Activated effector memory CD4-positive, alpha-beta T cell treated with anti-CD3 and anti-CD28 coated beads, Interleukin-2, amount 50 U/mL, for 16 hours (primary cell): Measurements from ENCODE around the gene DBNDD2.

ENCODE experiments used
- DNase-seq: peaks from one replicate; pipeline ENCODE4 v3.0.0-alpha.2; 2020

Gene DBNDD2

GRCh38 chr20:45387274-45387673 is 20.8 kb upstream of the DBNDD2 start:
- no peak for DNase-seq

GRCh38 chr20:45390931-45391330 is 17.2 kb upstream of the DBNDD2 start:
- DNase-seq: no peak

- no peak for DNase-seq
Observed at GRCh38 chr20:45391559-45391958, 16.5 kb upstream of the DBNDD2 start.

- DNase-seq: no peak
Observed at GRCh38 chr20:45392733-45393132, 15.4 kb upstream of the DBNDD2 start.

DNA sequence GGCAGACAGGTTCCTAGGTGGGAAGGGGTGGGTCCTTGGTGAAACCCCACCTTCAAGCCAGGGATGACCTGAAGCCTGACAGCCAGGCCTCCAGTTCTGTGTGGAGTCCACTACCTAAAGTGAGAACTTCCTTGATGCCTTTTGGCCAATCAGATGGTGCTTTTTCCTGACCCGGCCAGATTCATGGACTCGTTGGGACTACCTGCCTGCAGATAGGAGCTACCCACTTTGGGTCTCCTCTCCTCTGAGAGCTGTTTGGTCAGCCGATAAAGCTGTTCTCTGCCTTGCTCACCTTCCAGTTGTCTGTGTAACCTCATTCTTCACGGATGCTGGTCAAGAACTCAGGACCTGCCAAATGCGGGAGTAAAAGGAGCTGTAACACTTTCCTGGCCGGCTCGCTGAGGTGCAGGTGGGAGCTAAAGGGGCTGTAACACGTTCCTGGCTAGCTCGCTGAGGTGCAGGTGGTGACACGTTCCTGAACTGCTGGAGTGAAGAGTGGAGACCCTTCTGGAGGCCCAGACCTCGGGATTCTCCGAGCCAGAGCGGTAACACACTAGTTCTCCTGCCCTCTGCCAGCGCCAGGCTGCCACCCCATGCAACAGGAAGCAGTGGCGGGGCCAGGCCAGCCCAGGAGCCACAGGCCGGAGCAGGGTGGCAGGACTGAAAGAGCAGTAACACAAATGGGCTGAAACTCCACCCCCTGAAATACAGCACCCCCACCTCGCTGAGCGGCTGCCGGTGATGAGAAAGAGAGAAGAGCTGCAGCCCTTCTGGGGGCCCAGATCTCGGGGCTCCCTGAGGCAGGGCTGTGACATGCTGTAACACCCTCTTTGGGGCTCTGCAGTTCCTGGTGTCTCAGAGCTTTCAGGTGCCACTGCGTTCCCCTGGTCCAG is 13.6 kb upstream of the DBNDD2 start:
- DNase-seq: no peak

- no peak for DNase-seq
Observed at GRCh38 chr20:45395114-45395415, 13.0 kb upstream of the DBNDD2 start.

DNA sequence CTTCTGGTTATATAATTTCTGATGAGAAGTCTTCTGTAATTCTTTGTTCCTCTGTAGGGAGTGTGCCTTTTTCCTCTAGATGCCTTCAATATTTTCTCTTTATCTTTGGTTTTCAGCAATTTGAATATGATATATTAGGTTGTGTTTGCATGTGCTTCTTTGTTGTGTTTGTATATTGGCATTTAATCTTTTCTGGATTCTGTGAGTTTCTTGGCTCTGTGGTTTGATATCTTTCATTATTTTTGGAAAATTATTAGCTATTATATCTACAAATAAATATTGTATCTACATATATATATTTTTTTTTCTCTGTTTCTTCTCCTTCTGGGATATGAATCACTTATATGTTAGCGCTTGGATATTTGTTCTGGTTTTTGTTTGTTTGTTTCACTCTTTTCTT is 9.1 kb upstream of the DBNDD2 start:
- DNase-seq: no peak

- DNase-seq: no peak
Observed at GRCh38 chr20:45400346-45401031, 7.6 kb upstream of the DBNDD2 start.

DNA sequence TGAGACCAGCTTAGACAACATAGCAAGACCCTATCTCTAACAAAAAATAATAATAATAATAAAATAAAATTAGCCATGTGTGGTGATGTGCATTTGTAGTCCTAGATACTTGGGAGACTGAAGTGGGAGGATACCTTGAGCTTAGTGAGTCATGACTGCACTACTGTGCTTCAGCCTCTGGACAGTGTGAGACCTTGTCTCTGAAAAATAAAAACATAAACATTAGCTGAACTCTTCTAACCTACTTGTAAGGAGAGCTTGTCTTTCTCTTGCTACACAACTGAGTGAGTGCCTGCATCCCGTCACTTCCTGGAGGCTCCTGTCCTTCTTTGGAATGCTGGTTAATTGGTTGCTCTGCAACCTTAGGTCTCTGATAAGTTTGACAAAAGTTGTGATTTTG is 5.1 kb upstream of the DBNDD2 start:
- no peak for DNase-seq

- no peak for DNase-seq
Observed at GRCh38 chr20:45404438-45404837, 3.7 kb upstream of the DBNDD2 start.

DNA sequence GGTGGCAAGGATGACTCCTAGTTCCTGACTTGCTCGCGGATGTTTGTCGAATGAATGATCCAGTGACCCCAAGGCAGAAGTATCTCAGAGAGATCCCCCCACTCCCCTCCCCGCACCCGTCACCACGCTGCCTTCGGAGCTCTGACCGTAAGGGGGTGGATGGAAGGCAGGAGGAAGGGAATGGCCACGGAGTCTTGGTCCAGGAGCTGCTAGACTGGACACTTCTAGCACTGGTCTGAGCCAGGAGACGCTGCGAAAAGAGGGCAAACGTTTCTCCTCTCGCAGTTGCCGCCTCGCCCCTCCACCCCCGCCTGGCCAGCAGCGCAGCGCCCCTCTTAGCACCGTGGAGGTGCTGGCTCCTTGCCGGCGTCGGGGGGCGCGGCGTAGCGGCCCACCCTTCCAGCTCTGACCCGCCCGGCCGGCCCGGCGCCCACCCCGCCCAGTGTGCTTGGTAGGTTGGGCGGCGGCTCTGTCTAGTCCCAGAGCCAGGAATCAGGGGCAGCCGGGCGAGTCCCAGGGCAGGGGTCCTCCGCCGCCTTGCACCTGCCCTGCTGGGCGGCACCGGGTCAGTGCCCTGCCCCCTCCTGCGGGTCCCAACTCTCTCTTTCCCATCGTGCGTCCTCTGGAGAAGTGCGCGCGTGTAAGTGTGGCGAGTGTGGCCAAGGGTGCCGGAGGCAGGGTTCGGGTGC is 2.4 kb upstream of the DBNDD2 start:
- peak; percentile 61 for DNase-seq

- peak; percentile 79 for DNase-seq
Observed at GRCh38 chr20:45406260-45407066, 1.6 kb upstream of the DBNDD2 start.

DNA sequence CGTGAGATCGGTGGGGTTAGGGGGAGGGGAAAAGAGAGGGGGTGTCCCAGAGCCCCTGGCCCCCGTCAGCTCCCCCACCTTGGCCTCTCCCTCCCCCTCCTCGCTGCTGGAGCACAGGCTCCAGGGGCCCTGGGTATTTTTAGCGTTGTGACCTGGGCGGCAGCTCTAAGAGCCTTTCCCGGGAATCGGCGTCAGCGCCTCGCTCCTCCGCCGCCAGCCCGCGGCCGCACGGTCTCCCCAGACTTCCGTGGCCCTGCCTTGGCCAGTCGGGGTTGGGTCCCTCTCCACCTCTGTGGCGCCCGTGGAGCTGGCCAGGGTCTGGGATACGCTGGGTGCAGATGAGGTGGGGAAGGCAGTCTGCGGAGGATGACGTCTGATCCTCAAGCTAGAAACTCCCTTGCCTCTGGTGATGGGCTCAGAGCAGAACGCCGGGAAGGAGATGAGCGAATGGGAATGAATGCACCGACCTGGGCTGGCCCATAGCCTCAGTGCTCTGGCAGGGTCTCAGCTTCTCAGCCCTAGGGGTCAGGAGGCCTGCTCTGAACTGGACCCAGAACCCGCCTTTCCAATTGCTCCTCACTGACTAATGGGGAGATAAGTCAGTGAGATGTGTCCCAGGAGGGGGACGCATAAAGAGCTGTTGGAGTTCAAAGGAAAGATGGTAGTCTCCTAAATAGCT is 883 bp upstream of the DBNDD2 start:
- DNase-seq: peak; percentile 63

- no peak for DNase-seq
Observed at GRCh38 chr20:45408646-45409213, 641 bp downstream of the DBNDD2 start.

DNA sequence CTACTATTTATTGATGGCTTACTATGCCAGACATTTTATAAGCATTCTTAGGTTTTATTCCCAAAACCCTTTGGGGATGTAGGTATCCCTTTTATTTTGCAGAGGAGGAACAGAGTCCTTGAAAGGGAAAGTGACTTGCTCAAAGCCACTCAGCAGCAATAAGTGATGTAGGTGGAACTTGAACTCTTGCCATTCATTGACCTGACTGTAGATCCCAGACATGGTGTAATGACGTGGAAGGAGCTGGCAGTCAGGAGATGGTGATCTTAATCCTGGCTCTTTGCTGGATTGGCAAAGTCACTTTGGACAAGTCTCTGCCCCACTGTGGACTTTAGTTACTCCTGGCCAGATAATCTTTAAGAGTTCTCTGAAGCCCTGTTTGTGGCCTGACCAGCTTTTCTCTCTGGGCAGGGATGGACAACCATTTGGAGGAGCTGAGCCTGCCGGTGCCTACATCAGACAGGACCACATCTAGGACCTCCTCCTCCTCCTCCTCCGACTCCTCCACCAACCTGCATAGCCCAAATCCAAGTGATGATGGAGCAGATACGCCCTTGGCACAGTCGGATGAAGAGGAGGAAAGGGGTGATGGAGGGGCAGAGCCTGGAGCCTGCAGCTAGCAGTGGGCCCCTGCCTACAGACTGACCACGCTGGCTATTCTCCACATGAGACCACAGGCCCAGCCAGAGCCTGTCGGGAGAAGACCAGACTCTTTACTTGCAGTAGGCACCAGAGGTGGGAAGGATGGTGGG is 1.6 kb downstream of the DBNDD2 start:
- DNase-seq: no peak

DNA sequence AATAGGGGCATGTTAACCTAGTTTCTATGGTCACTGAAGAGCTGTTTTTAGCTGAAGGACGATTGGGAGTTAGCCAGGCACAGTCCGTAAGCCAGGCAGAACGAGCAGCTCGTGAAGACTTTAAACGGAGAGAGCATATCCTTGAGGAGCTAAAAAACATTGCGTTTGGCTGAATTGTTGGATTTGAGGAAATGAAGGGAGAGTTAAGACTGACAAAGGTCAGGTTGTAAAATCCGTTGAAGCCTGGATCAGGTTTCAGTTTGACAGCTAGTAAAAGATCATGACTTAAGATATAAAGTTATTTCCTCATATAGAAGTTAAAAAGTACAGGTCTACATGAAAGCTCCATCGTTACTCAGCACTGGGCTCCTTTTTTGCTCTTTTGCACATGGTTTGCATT is 2.8 kb downstream of the DBNDD2 start:
- DNase-seq: no peak

- no peak for DNase-seq
Observed at GRCh38 chr20:45412653-45413052, 4.6 kb downstream of the DBNDD2 start.

- no peak for DNase-seq
Observed at GRCh38 chr20:45413479-45413878, 5.4 kb downstream of the DBNDD2 start.

DNA sequence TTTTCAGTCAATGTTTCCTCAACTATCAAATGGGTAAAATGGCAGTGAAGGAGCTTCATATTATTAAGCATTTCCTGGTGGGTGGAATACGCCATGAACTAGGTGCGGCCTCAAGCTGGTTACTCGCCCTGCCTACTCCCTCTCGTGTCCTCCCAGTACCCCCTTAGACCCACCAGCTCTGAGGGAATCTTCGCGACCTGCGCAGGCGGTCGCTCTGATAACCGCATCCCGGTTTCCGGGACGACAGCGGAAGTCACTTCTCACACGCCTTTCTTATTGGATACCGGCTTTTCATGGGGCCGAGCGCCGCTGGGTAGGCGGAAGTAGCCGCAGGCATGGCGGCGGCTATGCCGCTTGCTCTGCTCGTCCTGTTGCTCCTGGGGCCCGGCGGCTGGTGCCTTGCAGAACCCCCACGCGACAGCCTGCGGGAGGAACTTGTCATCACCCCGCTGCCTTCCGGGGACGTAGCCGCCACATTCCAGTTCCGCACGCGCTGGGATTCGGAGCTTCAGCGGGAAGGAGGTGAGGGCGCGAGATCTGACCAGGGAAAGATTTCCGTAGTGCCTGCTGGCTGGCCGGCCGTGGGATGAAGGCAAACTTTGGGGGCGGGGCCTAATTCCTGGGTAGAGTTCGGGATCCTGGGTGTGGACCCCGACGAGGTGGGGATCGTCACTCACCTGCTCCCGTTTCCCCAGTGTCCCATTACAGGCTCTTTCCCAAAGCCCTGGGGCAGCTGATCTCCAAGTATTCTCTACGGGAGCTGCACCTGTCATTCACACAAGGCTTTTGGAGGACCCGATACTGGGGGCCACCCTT is 7.9 kb downstream of the DBNDD2 start, which contains the start of gene PIGT:
TSS of gene PIGT (plus strand) at position 320 of the 816 bp plus-strand sequence. CDS start at position 336, 16 bp downstream.
- peak; percentile 97 for DNase-seq

DNA sequence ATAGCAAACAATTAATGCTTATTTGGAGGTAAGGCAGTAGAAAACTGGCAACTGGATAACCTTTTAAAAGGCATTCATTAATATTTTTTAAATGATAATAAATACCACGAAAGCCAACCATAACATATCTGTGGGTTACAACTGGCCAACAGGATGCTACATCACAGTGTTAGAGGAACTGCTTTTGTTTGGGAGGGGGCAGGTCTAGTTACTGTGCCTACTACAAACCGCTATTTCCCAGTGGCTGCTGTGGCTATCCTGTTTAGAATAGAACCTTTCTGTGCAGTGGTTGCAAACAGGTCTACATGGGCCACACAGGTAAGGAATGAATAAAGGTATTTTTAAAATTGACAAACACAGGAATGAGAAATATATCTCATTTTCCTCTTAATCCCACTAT is 8.8 kb downstream of the DBNDD2 start:
- no peak for DNase-seq
